PC-3 (cell line): ENCODE measurements around the gene DISC1. TPM values are rescaled to one million over a fixed set of nuclear protein-coding genes. Genes with fewer than 3 reads are reported as not detected.

Experiments
- ATAC-seq: fragments of 200-7000 bp; cut with Tn5 transposase; 2 replicates; pipeline ENCODE4 v1.9.1; 2020; ENCODE audit warnings: mild to moderate bottlenecking, moderate library complexity
- BruUV-seq: library from RNA; stranded (reverse); fragments of 400-500 nt; replicated peaks from 2 replicates; lab custom pipeline; 2021; lab: Mats Ljungman, UMichigan
- CTCF ChIA-PET: fragments of 300-600 bp; sonication (Branson Sonifier 250); formaldehyde crosslinking; loops from one replicate; lab custom pipeline; 2022; ENCODE audit warnings: antibody characterized with exemption; lab: Charles Lee
- POLR2A ChIA-PET: fragments of 300-600 bp; sonication (Branson Sonifier 250); formaldehyde crosslinking; loops from one replicate; lab custom pipeline; 2022; ENCODE audit warnings: antibody characterized with exemption; ENCODE audit not compliant: unreplicated experiment; lab: Charles Lee
- DNase-seq: peaks from one replicate; pipeline ENCODE4 v3.0.0-alpha.2; 2015
- H2AFZ ChIP-seq: fragments of 300-600 bp; sonication (generic); 2 replicates; pipeline ENCODE4 v1.6.0; 2016; ENCODE audit warnings: antibody characterized with exemption, low read length
- H3F3A ChIP-seq: fragments of 300-600 bp; sonication (generic); one replicate; pipeline ENCODE4 v1.6.0; 2017; ENCODE audit warnings: antibody characterized with exemption, low read length, control low read depth, mild to moderate bottlenecking; ENCODE audit not compliant: unreplicated experiment
- H3K27ac ChIP-seq: fragments of 300-600 bp; sonication (generic); 2 replicates; pipeline ENCODE4 v1.5.1; 2016; ENCODE audit warnings: mild to moderate bottlenecking, low read length
- H3K27me3 ChIP-seq: fragments of 300-600 bp; sonication (generic); 2 replicates; pipeline ENCODE4 v1.6.1; 2016; ENCODE audit warnings: low read length, mixed read lengths
- H3K36me3 ChIP-seq: fragments of 300-600 bp; sonication (generic); 2 replicates; pipeline ENCODE4 v1.6.1; 2016; ENCODE audit warnings: low read depth, mixed run types, low read length, mixed read lengths
- H3K4me1 ChIP-seq: fragments of 300-600 bp; sonication (generic); 2 replicates; pipeline ENCODE4 v1.5.1; 2016; ENCODE audit warnings: low read length; ENCODE audit not compliant: insufficient read depth
- H3K4me2 ChIP-seq: fragments of 300-600 bp; sonication (generic); 2 replicates; pipeline ENCODE4 v1.6.0; 2016; ENCODE audit warnings: low read length
- H3K4me3 ChIP-seq: fragments of 300-600 bp; sonication (generic); 2 replicates; pipeline ENCODE4 v1.5.1; 2016; ENCODE audit warnings: mild to moderate bottlenecking, low read length, mixed read lengths
- H3K79me2 ChIP-seq: fragments of 300-600 bp; sonication (generic); 2 replicates; pipeline ENCODE4 v1.6.1; 2017; ENCODE audit warnings: low read length, mixed read lengths
- H3K9ac ChIP-seq: fragments of 300-600 bp; sonication (generic); 2 replicates; pipeline ENCODE4 v1.6.0; 2016; ENCODE audit warnings: mild to moderate bottlenecking, low read length
- H3K9me2 ChIP-seq: fragments of 300-600 bp; sonication (generic); replicated peaks from 2 replicates; pipeline ENCODE4 v1.6.1; 2016; ENCODE audit warnings: mixed run types, low read length, mixed read lengths
- H3K9me3 ChIP-seq: fragments of 300-600 bp; sonication (generic); 2 replicates; pipeline ENCODE4 v1.6.1; 2016; ENCODE audit warnings: low read length, mixed read lengths
- H4K20me1 ChIP-seq: fragments of 300-600 bp; sonication (generic); 2 replicates; pipeline ENCODE4 v1.6.1; 2016; ENCODE audit warnings: low read length, mixed read lengths
- EZH2 ChIP-seq: fragments of 300-600 bp; sonication (generic); IDR thresholded peaks from one replicate; pipeline ENCODE4 v1.6.1; 2017; ENCODE audit warnings: antibody characterized with exemption, mild to moderate bottlenecking, low read length; ENCODE audit not compliant: unreplicated experiment
- EZH2phosphoT487 ChIP-seq: fragments of 300-600 bp; sonication (generic); IDR thresholded peaks from 2 replicates; pipeline ENCODE4 v1.6.1; 2018; ENCODE audit warnings: mild to moderate bottlenecking, antibody characterized with exemption, low read length, borderline replicate concordance
- intact Hi-C: fragments of 100-400 bp; cut with micrococcal nuclease; formaldehyde crosslinking; loops from 2 replicates; pipeline ENCODE4 v1.9.0; 2023
- total RNA-seq: library from RNA; depleted of rRNA; stranded (reverse); fragments of >200 nt; gene quantifications from 2 replicates; pipeline ENCODE4 v1.2.3, GENCODE V29; 2014
- TF ChIP-seq, protein P1 (sequence below): fragments of 300-600 bp; sonication (generic); conservative IDR thresholded peaks from 2 replicates; pipeline ENCODE4 v1.5.1; 2017; ENCODE audit warnings: antibody characterized with exemption, low read depth, mild to moderate bottlenecking, low read length

DISC1 gene
- total RNA-seq, 1 experiment from 2014 or later = 3.4 TPM

DNA sequence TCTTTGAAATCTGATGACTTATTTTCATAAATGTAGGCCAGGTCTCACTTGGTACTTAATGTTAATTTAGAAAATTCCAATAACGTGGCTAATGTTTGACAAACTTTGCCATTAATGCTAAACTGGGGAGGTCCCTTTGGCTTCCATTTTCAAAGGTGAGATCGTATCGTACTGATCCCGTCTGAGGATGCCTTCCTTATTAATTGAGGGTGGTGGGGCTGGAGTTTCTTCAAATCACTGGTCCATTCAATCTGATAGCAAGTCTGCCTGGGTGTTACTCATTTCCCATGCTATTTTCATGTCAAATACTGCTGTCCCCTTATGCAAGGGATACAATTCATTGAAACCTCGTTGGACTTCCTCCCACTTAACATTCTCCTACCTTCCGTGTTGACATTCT is 327.1 kb downstream of the DISC1 start:
- H3K9me3 ChIP-seq = no peaks in the 10 kb centered on the region
- POLR2A ChIA-PET = no interaction called here
- H3K4me1 ChIP-seq = peaks cover 8% of the 10 kb centered on the region
- H3K79me2 ChIP-seq = no peaks in the 10 kb centered on the region
- intact Hi-C loops = no loop called here
- H3K9me2 ChIP-seq = no peaks in the 10 kb centered on the region
- no peak overlapping the region for H3K9ac ChIP-seq
- no peaks in the 10 kb centered on the region for H4K20me1 ChIP-seq
- no TSS peak for BruUV-seq
- H3K36me3 ChIP-seq = no peaks in the 10 kb centered on the region
- CTCF ChIA-PET = no interaction called here
- H3K4me2 ChIP-seq = no peak overlapping the region
- H3K27ac ChIP-seq = no peak overlapping the region
- H3F3A ChIP-seq = no peaks in the 10 kb centered on the region
- DNase-seq (no peak), ATAC-seq (no peak)
- H3K4me3 ChIP-seq = no peak overlapping the region
- no peaks in the 10 kb centered on the region for H3K27me3 ChIP-seq
- no peak overlapping the region for H2AFZ ChIP-seq
- TF ChIP-seq, protein P1, sequence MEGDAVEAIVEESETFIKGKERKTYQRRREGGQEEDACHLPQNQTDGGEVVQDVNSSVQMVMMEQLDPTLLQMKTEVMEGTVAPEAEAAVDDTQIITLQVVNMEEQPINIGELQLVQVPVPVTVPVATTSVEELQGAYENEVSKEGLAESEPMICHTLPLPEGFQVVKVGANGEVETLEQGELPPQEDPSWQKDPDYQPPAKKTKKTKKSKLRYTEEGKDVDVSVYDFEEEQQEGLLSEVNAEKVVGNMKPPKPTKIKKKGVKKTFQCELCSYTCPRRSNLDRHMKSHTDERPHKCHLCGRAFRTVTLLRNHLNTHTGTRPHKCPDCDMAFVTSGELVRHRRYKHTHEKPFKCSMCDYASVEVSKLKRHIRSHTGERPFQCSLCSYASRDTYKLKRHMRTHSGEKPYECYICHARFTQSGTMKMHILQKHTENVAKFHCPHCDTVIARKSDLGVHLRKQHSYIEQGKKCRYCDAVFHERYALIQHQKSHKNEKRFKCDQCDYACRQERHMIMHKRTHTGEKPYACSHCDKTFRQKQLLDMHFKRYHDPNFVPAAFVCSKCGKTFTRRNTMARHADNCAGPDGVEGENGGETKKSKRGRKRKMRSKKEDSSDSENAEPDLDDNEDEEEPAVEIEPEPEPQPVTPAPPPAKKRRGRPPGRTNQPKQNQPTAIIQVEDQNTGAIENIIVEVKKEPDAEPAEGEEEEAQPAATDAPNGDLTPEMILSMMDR = no peak
- TF ChIP-seq EZH2phosphoT487 (no peak), EZH2 (no peak)

DNA sequence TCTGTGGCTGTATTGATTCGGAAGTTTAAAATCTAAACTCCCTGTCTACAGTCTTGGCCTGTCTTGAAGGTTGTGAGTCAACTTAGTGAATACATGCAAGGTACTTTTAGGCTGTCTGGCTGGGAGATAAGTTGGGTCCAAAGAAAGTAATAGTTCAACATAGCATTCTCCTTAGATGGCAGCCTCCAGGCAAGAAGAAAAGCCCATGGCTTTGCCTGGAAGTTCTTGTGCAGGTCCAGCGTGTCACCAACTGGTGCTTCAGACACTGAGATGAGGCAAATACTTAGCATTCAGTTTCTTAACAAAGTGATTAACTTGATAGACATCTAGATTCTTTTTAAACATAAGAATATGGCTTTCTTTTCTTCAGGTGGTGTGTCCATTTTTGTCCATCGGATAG is 328.2 kb downstream of the DISC1 start:
- DNase-seq = no peak
- CTCF ChIA-PET = no interaction called here
- no peaks in the 10 kb centered on the region for H4K20me1 ChIP-seq
- H3K27ac ChIP-seq = no peak overlapping the region
- H2AFZ ChIP-seq = no peak overlapping the region
- POLR2A ChIA-PET = no interaction called here
- no peak overlapping the region for H3K9ac ChIP-seq
- BruUV-seq = no TSS peak
- intact Hi-C loops = no loop called here
- no peak overlapping the region for H3K4me3 ChIP-seq
- no peaks in the 10 kb centered on the region for H3K9me3 ChIP-seq
- H3K4me2 ChIP-seq = no peak overlapping the region
- H3K27me3 ChIP-seq = no peaks in the 10 kb centered on the region
- H3K36me3 ChIP-seq = no peaks in the 10 kb centered on the region
- no peaks in the 10 kb centered on the region for H3F3A ChIP-seq
- no peaks in the 10 kb centered on the region for H3K79me2 ChIP-seq
- TF ChIP-seq, protein P1 = no peak
- TF ChIP-seq EZH2phosphoT487 = no peak
- TF ChIP-seq EZH2 = no peak
- no peaks in the 10 kb centered on the region for H3K9me2 ChIP-seq
- H3K4me1 ChIP-seq = peaks cover 8% of the 10 kb centered on the region
- no peak for ATAC-seq

DNA sequence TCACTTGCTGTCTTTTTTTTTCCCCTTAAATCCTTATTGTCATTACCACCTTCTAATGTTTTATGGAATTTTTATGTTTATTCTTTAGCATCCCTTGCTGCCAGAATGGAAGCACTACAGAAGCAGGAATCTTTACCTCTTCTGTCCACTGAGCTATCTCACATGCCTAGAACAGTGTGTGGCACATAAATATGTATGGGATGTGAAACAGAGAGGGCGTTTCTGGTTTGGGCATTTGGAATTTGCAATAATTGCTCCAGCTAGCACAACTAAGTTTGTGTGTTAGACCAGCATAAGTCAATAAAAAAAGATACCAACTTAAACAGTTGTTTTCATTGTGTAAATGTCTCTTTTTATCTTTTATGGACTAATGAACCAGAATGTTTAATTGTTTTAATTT is 330.8 kb downstream of the DISC1 start:
- Histone ChIP-seq H3K27ac (no peak overlapping the region), H3K27me3 (no peaks in the 10 kb centered on the region), H3K9me3 (no peaks in the 10 kb centered on the region), H3K4me3 (no peak overlapping the region), H4K20me1 (no peaks in the 10 kb centered on the region), H3K36me3 (no peaks in the 10 kb centered on the region), H2AFZ (no peak overlapping the region), H3K9me2 (no peaks in the 10 kb centered on the region), H3K4me2 (no peak overlapping the region), H3K4me1 (no peaks in the 10 kb centered on the region), H3K79me2 (no peaks in the 10 kb centered on the region), H3F3A (no peaks in the 10 kb centered on the region), H3K9ac (no peak overlapping the region)
- ChIA-PET POLR2A (no interaction called here), CTCF (no interaction called here)
- DNase-seq (no peak), ATAC-seq (no peak)
- intact Hi-C loops = no loop called here
- BruUV-seq = no TSS peak
- TF ChIP-seq EZH2 = no peak
- TF ChIP-seq, protein P1 = no peak
- no peak for TF ChIP-seq EZH2phosphoT487
